Gastrocnemius medialis (tissue), 4 donors: Measurements from ENCODE around the gene CHST1.

Experiments
- CTCF ChIP-seq, 5 experiments: fragments of 450-650 bp in 3 of 5; fragments of 200-600 bp in 2 of 5; sonication (generic) in 2 of 5; IDR thresholded peaks in 4 of 5; conservative IDR thresholded peaks in 1 of 5; 1 replicate in 4 of 5; 2 replicates in 1 of 5; pipeline ENCODE4 v1.5.1; 2016 to 2019; ENCODE audit warnings: antibody characterized with exemption in 5 of 5, mild to moderate bottlenecking in 3 of 5, moderate library complexity in 3 of 5
- POLR2A ChIP-seq, 2 donors: fragments of 450-650 bp; IDR thresholded peaks; one replicate each; pipeline ENCODE4 v1.6.1; 2017; ENCODE audit warnings: antibody characterized with exemption in 2 of 2, mild to moderate bottlenecking in 2 of 2, moderate library complexity in 2 of 2

DNA sequence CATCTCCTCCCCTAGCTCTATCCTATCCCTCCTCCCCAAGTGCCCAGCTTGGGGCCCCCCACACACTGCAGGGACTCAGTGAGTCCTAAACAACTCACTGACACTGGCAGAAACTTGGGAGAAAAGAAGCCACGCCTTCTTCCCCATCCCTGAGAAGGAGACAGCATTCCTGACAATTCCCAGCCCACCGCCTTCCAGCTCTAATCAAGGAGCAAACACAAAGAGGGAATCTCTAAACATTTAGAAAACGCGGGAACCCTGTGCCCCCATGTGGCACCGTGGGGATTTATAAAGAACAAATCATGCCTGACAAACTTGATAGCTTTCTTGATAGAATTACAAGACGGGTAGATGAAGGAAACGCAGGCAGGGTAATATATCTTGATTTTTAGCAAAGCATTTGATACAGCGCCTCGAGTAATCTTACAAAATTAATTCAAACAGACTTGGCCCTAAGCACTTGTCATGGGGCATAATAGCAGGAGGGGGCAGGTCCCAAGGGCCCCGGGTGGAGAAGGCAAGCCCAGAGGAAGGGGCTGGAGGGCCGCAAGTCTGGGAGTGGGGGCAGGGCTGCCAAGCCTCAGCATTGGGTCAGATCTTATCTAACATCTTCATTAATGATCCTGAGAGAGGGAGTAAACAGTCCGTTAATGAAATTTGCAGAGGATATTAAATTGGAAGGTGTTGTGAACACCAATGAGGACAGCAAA lies 4.5 kb downstream of the CHST1 start:
- TF ChIP-seq CTCF (IDR thresholded peaks at IDR 0.05 in 4 of 5, conservative IDR thresholded peaks at IDR 0.05 in 1 of 5) (no peak), POLR2A (IDR thresholded peaks at IDR 0.05) (no peak)
